HL-60/S4 (cell line): ENCODE data around the gene ENPP5.
"Not testable (repeated sequence)": the region's sequence is repeated elsewhere in the genome, so short reads cannot be mapped to it uniquely, and the experiment has no call there.

Experiments used
- in situ Hi-C: fragments of 300-500 bp; cut with MboI; formaldehyde crosslinking; loops from 2 replicates; pipeline ENCODE4 v1.14.3; 2022; ENCODE audit warnings: low sequenced_read_pairs

ENPP5 gene

DNA sequence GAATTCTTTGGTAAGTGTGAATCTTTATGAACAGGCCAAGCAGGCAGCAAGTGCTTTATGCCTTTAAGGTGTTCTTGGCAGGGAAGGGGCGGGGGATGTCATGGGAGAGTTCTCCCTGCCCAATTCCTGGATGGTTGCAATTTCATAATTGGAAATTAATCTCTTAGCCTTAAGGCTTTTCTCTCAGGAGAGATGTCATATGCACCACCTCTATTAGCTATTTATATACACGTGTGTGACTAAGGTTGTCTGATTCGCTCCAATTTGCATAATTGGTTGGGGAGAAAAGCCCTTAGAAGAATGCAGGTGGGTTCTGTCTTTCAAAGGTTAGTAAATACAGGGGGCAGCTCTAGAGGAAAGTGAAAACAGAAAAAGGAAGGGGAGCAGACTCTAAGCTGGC lies 5.2 kb upstream of the ENPP5 start:
- in situ Hi-C loops, result no loop called here

DNA sequence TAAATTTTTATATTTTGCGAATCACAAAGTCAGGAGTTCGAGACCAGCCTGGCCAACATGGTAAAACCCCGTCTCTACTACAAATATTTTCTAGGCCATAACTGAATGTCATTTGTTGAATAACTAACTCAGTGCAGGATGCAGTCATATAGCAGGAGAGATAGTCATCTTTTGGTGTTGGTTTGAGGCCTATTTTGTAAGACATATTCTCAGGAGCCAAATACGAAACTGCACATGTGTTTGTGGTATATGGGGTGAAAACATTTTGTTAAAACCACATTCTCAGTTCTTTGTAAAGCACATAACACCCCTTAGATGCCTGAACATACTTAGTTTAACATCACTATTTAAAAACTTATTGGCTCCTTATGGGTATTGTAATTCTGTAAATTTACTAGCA lies 4.7 kb upstream of the ENPP5 start:
- in situ Hi-C loops, result no loop called here

GRCh38 chr6:46174904-46175303 lies 4.1 kb upstream of the ENPP5 start:
- in situ Hi-C loops, result no loop called here

DNA sequence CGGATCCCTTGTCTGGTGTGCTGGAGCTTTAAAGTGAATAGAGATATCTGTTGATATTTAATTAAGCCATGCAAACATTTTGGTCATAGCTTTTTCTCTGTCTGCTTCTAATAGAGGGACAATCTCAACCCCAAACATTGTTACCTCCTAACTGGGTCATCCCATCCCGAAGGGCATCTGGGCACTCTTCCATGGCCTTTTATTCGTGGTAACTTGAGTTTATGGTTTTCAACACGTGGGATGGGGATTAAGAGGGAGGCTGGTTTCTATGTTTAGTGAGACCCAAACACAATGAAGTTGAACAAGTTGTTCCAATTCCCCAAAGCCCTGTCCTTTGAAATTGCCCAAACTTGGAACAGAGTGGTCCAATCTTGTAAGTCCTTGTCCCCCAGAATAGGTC lies 1.4 kb upstream of the ENPP5 start:
- in situ Hi-C loops, result no loop called here

- in situ Hi-C loops, result no loop called here
Measured at GRCh38 chr6:46160102-46160501, 10.7 kb downstream of the ENPP5 start.

- in situ Hi-C loops, result no loop called here
Measured at GRCh38 chr6:46159229-46159628, 11.6 kb downstream of the ENPP5 start.

GRCh38 chr6:46156701-46157100 lies 14.1 kb downstream of the ENPP5 start:
- in situ Hi-C loops, result no loop called here

- in situ Hi-C loops, result not testable (repeated sequence)
Measured at GRCh38 chr6:46149066-46149465, 21.7 kb downstream of the ENPP5 start.

- in situ Hi-C loops, result no loop called here
Measured at GRCh38 chr6:46144270-46144669, 26.5 kb downstream of the ENPP5 start.

GRCh38 chr6:46138281-46138680 lies 32.5 kb downstream of the ENPP5 start:
- in situ Hi-C loops, result no loop called here

GRCh38 chr6:46137387-46137786 lies 33.4 kb downstream of the ENPP5 start:
- in situ Hi-C loops, result no loop called here

DNA sequence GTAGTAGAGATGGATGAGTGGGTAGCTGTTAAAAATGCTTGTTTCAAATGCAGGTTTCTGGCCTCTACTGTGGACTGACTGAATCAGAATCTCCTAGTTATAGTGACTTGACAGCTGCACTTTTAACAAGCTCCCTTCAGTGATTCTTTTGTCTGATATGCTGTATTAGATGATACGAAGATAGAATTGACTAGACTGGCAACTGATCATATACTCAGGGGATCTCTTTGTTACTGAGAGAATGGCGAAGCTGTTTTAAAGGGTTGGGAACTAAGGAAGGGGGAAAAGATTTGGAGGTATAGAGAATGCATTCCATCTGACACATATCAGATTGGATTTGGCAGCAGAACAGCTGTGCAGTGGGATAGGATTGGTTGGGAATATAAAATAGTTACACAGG lies 33.9 kb downstream of the ENPP5 start:
- in situ Hi-C loops, result no loop called here

DNA sequence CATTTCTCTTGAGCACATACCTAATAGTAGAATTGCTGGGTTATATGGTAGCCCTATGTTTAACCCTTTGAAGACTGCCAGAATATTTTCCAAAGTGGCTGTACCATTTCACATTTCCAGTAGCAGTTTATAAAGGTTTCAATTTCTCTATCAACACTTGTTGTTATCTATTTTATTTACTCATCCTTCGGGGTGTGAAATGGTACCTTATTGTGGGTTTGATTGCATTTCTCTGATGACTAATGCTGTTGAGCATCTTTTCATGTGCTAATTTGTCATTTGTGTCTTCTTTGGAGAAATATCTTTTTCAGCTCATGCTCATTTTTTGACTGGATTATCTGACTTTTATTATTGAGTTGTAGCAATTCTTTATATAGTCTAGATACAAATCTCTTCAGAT lies 35.6 kb downstream of the ENPP5 start:
- in situ Hi-C loops, result no loop called here

- in situ Hi-C loops, result no loop called here
Measured at GRCh38 chr6:46134216-46134615, 36.6 kb downstream of the ENPP5 start.

- in situ Hi-C loops, result not testable (repeated sequence)
Measured at GRCh38 chr6:46131291-46131690, 39.5 kb downstream of the ENPP5 start.

GRCh38 chr6:46130666-46131065 lies 40.1 kb downstream of the ENPP5 start:
- in situ Hi-C loops, result no loop called here

- in situ Hi-C loops, result no loop called here
Measured at GRCh38 chr6:46129629-46130511, 40.9 kb downstream of the ENPP5 start, which contains the start of gene ENPP4. ENPP4 (plus strand) TSS chr6:46129989; CDS start chr6:46139584, 9,595 bp downstream.

DNA sequence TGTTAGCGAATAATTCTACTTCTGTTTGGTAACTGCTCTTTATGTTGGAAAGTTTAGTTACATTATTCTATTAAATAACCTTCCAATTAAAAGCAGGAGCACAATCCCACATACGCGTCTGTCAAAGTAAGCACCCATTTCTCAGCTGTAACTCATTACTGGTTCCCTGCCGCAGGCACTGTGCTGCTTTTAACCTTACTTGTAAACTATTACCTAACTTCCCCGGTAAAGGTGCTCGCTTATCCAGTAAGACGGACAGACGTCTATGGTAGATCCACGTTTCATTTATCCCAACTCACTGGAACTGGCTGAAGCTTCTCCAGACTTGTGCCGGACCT lies 41.5 kb downstream of the ENPP5 start:
- in situ Hi-C loops, result no loop called here

DNA sequence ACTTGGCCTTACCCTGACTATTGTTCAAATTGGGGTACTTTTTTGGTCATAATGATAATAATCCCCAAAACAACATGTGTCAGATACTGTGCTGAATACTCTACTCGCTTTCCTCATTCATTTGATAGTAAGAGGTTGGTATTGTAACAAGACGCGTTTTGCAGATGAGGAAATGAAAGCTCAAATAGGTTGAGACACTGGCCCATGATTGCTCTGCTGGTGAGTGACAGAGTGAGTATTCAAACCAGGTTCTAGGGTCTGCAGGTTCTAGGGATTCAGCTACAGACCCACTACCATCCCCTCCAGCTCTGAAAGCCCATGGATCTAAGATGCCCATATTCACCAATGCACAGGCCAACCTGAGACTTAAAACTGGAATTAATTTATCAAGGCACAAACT lies 42.3 kb downstream of the ENPP5 start:
- in situ Hi-C loops, result no loop called here

DNA sequence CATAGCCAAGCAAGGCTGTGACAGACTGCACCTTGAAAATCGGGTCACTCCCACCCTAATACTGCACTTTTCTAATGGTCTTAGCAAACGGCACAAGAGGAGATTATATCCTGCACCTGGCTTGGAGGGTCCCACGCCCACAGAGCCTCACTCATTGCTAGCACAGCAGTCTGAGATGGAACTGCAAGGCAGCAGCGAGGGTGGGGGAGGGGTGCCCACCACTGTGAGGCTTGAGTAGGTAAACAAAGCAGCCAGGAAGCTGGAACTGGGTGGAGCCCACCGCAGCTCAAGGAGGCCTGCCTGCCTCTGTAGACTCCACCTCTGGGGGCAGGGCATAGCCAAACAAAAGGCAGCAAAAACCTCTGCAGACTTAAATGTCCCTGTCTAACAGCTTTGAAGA lies 51.1 kb downstream of the ENPP5 start:
- in situ Hi-C loops, result not testable (repeated sequence)

DNA sequence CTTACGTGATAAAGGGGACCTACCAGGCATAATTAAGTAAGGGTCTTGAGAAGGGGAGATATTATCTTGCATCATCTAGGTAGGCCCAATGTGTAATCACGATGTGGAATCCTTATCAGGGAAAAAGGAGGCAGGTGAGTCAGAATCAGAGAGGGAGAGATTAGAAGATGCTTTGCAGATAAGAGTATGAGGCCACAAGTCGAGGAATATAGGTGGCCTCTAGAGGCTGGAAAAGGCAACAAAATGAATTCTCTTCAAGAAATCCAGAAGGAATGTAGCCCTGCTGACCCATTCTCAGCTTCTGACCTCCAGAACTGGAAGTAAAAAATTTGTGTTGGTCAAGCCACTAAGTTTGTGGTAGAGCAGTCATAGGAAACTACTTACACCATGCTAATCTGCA lies 51.9 kb downstream of the ENPP5 start:
- in situ Hi-C loops, result no loop called here

DNA sequence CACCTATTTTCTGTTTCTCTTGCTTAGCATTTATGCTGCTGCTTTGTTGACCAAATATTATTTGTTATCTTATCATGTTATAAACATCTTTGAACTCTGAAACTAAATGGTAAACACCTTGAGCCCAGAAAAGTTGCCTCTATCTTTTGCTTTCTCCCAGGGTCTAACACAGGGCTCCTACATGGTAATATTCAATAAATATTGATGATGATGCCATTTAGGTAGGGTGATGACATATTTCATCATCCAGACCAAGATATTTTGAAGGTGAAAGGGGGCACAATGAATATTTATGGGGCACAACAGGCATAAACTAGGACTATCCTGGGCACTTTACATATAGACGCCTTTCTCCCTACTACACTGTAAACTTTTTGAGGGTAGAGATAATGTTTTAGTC lies 52.6 kb downstream of the ENPP5 start:
- in situ Hi-C loops, result no loop called here

DNA sequence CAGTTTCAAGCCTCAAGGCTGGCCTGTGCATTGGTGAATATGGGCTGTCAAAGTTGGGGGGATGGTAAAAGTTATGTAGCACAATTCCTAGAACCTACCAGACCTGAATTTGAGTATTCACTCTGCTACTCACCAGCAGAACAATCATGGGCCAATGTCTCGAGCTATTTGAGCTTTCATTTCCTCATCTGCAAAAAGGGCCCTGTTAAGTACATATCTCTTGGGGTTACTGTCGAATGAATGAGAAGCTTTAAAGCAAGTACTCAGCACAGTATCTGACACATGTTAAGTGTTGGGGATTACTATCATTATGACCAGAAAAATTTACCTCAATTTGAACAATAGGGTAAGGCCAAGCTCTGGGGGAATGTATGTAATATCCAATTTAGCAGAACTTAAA lies 54.5 kb downstream of the ENPP5 start:
- in situ Hi-C loops, result no loop called here
